ENCODE data around the gene CHST9.

The CHST9 gene

GRCh38 chr18:26926066-26926675, 258.9 kb downstream of the CHST9 start:
- DNase-seq, result no peak

- DNase-seq, result no peak
Measured at GRCh38 chr18:26925313-26925712, 259.8 kb downstream of the CHST9 start.

- no peak for DNase-seq
Measured at GRCh38 chr18:26922313-26922712, 262.8 kb downstream of the CHST9 start.

GRCh38 chr18:26920644-26921043, 264.5 kb downstream of the CHST9 start:
- DNase-seq, result no peak

- no peak for DNase-seq
Measured at GRCh38 chr18:26919627-26920026, 265.5 kb downstream of the CHST9 start.

- no peak for DNase-seq
Measured at GRCh38 chr18:26919201-26919600, 265.9 kb downstream of the CHST9 start.

GRCh38 chr18:26911840-26912239, 273.3 kb downstream of the CHST9 start:
- no peak for DNase-seq

GRCh38 chr18:26909599-26910290, 275.4 kb downstream of the CHST9 start:
- DNase-seq, result no peak

- no peak for DNase-seq
Measured at GRCh38 chr18:26908906-26909305, 276.2 kb downstream of the CHST9 start.

- no peak for DNase-seq
Measured at GRCh38 chr18:26902291-26902690, 282.8 kb downstream of the CHST9 start.

- DNase-seq, result no peak
Measured at GRCh38 chr18:26901020-26901419, 284.1 kb downstream of the CHST9 start.

GRCh38 chr18:26894426-26894825, 290.7 kb downstream of the CHST9 start:
- DNase-seq, result no peak

- no peak for DNase-seq
Measured at GRCh38 chr18:26893996-26894395, 291.1 kb downstream of the CHST9 start.

GRCh38 chr18:26888259-26888658, 296.8 kb downstream of the CHST9 start:
- DNase-seq, result no peak

- no peak for DNase-seq
Measured at GRCh38 chr18:26875040-26875654, 310.0 kb downstream of the CHST9 start.

- DNase-seq, result no peak
Measured at GRCh38 chr18:26874283-26874682, 310.8 kb downstream of the CHST9 start.

GRCh38 chr18:26869640-26870039, 315.5 kb downstream of the CHST9 start:
- no peak for DNase-seq

GRCh38 chr18:26868968-26869586, 316.0 kb downstream of the CHST9 start:
- no peak for DNase-seq

- DNase-seq, result no peak
Measured at GRCh38 chr18:26867471-26867870, 317.6 kb downstream of the CHST9 start.

- DNase-seq, result no peak
Measured at GRCh38 chr18:26865557-26865956, 319.6 kb downstream of the CHST9 start, which contains the start of gene AQP4. Gene AQP4 (minus strand): TSS chr18:26865707. CDS start chr18:26865689, 18 bp downstream.

- peak; percentile 12 for DNase-seq
Measured at GRCh38 chr18:26864658-26865057, 320.4 kb downstream of the CHST9 start.

GRCh38 chr18:26863921-26864497, 321.1 kb downstream of the CHST9 start:
- no peak for DNase-seq

GRCh38 chr18:26863122-26863879, 321.8 kb downstream of the CHST9 start:
- no peak for DNase-seq

Data from RPMI8226 (cell line).